Endothelial cell of umbilical vein (primary cell): ENCODE data around the gene SLC16A6.

Experiments used
- EZH2 ChIP-seq: IDR thresholded peaks from 2 replicates; pipeline ENCODE4 v1.6.1; 2012; ENCODE audit warnings: borderline replicate concordance, low read depth, mild to moderate bottlenecking, moderate library complexity, low read length, inconsistent platforms; ENCODE audit not compliant: severe bottlenecking
- FOS ChIP-seq: IDR thresholded peaks from 2 replicates; pipeline ENCODE4 v1.6.1; 2011; ENCODE audit warnings: mild to moderate bottlenecking, low read length, moderate library complexity, borderline replicate concordance; ENCODE audit not compliant: insufficient read depth
- GATA2 ChIP-seq: IDR thresholded peaks from 2 replicates; pipeline ENCODE4 v1.7.0; 2011; ENCODE audit warnings: low read depth, mild to moderate bottlenecking, moderate library complexity, mixed read lengths, low read length; ENCODE audit not compliant: insufficient read length, insufficient read depth
- JUN ChIP-seq: IDR thresholded peaks from 2 replicates; pipeline ENCODE4 v1.6.1; 2011; ENCODE audit warnings: borderline replicate concordance, low read depth; ENCODE audit not compliant: insufficient read length, insufficient read depth
- MYC ChIP-seq: IDR thresholded peaks from one replicate; pipeline ENCODE4 v1.6.1; 2011; ENCODE audit warnings: mild to moderate bottlenecking, low read depth, low read length
- POLR2A ChIP-seq: IDR thresholded peaks from 2 replicates; pipeline ENCODE4 v1.6.1; 2012; ENCODE audit warnings: low read depth, mild to moderate bottlenecking, control low read depth, low read length
- POLR2AphosphoS5 ChIP-seq: IDR thresholded peaks from 2 replicates; pipeline ENCODE4 v1.6.1; 2012; ENCODE audit warnings: low read depth, mild to moderate bottlenecking, control low read depth, low read length, moderate library complexity; ENCODE audit not compliant: insufficient read depth
- TF ChIP-seq, protein P1 (sequence below), 2 donors: IDR thresholded peaks; 1 replicate in 1 of 2; 2 replicates in 1 of 2; pipeline ENCODE4 v1.5.1; 2011; ENCODE audit warnings: low read length in 2 of 2, mild to moderate bottlenecking in 2 of 2, moderate library complexity in 2 of 2, control low read depth in 1 of 2, inconsistent platforms in 1 of 2, low read depth in 1 of 2; ENCODE audit not compliant: insufficient read depth in 1 of 2; ENCODE audit errors: extremely low read depth in 1 of 2
- TF ChIP-seq, protein P2 (sequence below): IDR thresholded peaks from 2 replicates; pipeline ENCODE4 v1.6.1; 2011; ENCODE audit not compliant: insufficient read depth, insufficient read length

DNA sequence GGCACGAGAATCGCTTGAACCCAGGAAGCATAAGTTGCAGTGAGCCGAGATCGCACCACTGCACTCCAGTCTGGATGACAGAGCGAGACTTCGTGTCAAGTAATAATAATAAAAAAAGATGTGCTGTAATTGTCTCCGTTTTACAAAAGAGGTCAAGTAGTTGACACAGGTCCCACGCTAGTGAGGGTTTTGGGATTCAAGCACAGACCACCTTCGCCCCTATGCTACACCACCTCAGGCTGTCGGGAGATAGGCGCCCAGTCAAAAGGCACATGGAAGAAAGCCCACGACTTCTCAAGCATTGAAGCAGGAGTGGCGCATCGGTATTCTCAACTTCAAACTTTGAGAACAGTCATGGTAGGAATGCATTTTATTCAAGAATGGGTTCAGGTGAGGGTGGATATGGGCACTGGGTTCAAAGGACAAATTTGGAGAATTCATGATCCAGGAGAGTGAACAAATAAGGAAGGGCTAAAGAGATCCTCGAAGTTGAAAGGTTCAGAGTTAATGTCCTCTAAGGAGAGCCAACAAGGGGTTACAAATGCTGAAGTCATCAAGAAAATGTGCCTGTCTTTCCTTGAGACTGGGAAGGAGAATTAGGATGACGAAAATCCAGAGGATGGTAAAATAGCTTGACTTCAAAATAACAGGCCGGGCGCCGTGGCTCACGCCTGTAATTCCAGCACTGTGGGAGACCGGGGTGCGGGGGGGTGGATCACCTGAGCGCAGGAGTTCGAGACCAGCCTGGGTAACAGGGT, 44.5 kb downstream of the SLC16A6 start:
- no peak for TF ChIP-seq POLR2A
- TF ChIP-seq, protein P1, sequence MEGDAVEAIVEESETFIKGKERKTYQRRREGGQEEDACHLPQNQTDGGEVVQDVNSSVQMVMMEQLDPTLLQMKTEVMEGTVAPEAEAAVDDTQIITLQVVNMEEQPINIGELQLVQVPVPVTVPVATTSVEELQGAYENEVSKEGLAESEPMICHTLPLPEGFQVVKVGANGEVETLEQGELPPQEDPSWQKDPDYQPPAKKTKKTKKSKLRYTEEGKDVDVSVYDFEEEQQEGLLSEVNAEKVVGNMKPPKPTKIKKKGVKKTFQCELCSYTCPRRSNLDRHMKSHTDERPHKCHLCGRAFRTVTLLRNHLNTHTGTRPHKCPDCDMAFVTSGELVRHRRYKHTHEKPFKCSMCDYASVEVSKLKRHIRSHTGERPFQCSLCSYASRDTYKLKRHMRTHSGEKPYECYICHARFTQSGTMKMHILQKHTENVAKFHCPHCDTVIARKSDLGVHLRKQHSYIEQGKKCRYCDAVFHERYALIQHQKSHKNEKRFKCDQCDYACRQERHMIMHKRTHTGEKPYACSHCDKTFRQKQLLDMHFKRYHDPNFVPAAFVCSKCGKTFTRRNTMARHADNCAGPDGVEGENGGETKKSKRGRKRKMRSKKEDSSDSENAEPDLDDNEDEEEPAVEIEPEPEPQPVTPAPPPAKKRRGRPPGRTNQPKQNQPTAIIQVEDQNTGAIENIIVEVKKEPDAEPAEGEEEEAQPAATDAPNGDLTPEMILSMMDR (IDR thresholded peaks at IDR 0.05; ENCODE audit: extremely low read depth in 1 of 2, insufficient read depth in 1 of 2, low read depth in 1 of 2, low read length in 2 of 2) = no peak
- TF ChIP-seq MYC = no peak
- TF ChIP-seq POLR2AphosphoS5 = no peak
- TF ChIP-seq EZH2 = no peak
- TF ChIP-seq, protein P2, sequence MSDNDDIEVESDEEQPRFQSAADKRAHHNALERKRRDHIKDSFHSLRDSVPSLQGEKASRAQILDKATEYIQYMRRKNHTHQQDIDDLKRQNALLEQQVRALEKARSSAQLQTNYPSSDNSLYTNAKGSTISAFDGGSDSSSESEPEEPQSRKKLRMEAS = no peak
- TF ChIP-seq FOS = no peak
- TF ChIP-seq JUN = no peak
- no peak for TF ChIP-seq GATA2
